Panc1 (cell line): ENCODE results near the gene PPM1F. TPM values are rescaled to one million over a fixed set of nuclear protein-coding genes. Genes with fewer than 3 reads are reported as not detected.

Experiments used
- ATAC-seq: fragments of 200-7000 bp; cut with Tn5 transposase; 2 replicates; pipeline ENCODE4 v1.9.1; 2020; ENCODE audit warnings: mild to moderate bottlenecking, moderate library complexity
- BruUV-seq: library from RNA; stranded (reverse); fragments of 400-500 nt; replicated peaks from 2 replicates; lab custom pipeline; 2021; lab: Mats Ljungman, UMichigan
- CTCF ChIA-PET: fragments of 300-600 bp; sonication (Branson Sonifier 250); formaldehyde crosslinking; loops from one replicate; lab custom pipeline; 2022; ENCODE audit warnings: antibody characterized with exemption; lab: Charles Lee
- POLR2A ChIA-PET: fragments of 300-600 bp; sonication (Branson Sonifier 250); formaldehyde crosslinking; loops from one replicate; lab custom pipeline; 2022; ENCODE audit warnings: antibody characterized with exemption; lab: Charles Lee
- DNase-seq: peaks from one replicate; pipeline ENCODE4 v3.0.0-alpha.2; 2010; ENCODE audit warnings: low read depth, low spot score
- H3K27ac ChIP-seq: 2 replicates; pipeline ENCODE4 v1.5.1; 2011; ENCODE audit warnings: mild to moderate bottlenecking, low read length, inconsistent platforms
- H3K27me3 ChIP-seq: fragments of 200-500 bp; sonication (Bioruptor generic); 2 replicates; pipeline ENCODE4 v1.6.0; 2014; ENCODE audit warnings: low read length, inconsistent platforms; ENCODE audit not compliant: control insufficient read depth, insufficient read depth
- H3K36me3 ChIP-seq: fragments of 200-500 bp; sonication (Bioruptor generic); 2 replicates; pipeline ENCODE4 v1.5.1; 2014; ENCODE audit warnings: inconsistent platforms, mild to moderate bottlenecking, low read length, moderate library complexity; ENCODE audit not compliant: control insufficient read depth, insufficient read depth
- H3K4me1 ChIP-seq: 2 replicates; pipeline ENCODE4 v1.5.1; 2011; ENCODE audit warnings: inconsistent platforms, mild to moderate bottlenecking, low read length, moderate library complexity; ENCODE audit not compliant: control insufficient read depth, insufficient read depth
- H3K4me3 ChIP-seq, 2 experiments: 2 replicates each; pipeline ENCODE4 v1.5.1; 2011 to 2012; ENCODE audit warnings: low read depth in 2 of 2, low read length in 2 of 2, mild to moderate bottlenecking in 2 of 2, inconsistent platforms in 1 of 2, moderate library complexity in 1 of 2
- H3K9me3 ChIP-seq: fragments of 200-500 bp; sonication (Bioruptor generic); 2 replicates; pipeline ENCODE4 v1.5.1; 2014; ENCODE audit warnings: low read depth, mild to moderate bottlenecking, inconsistent platforms, low read length, moderate library complexity; ENCODE audit not compliant: control insufficient read depth, insufficient read depth
- POLR2AphosphoS5 ChIP-seq: IDR thresholded peaks from 2 replicates; pipeline ENCODE4 v1.6.1; 2012; ENCODE audit warnings: mild to moderate bottlenecking, low read depth, low read length, moderate library complexity
- SIN3A ChIP-seq: IDR thresholded peaks from 2 replicates; pipeline ENCODE4 v1.6.1; 2012; ENCODE audit warnings: low read depth, mild to moderate bottlenecking, low read length, moderate library complexity, borderline replicate concordance; ENCODE audit not compliant: insufficient read depth
- TCF7L2 ChIP-seq: IDR thresholded peaks from 2 replicates; pipeline ENCODE4 v1.6.1; 2011; ENCODE audit warnings: mild to moderate bottlenecking, low read depth, low read length, inconsistent platforms
- in situ Hi-C: cut with HindIII; loops from 2 replicates; pipeline ENCODE4 v1.10.0; 2016; ENCODE audit warnings: low sequenced_read_pairs, low pct_unique_long_range_greater_than_20kb
- intact Hi-C: fragments of 100-400 bp; cut with micrococcal nuclease; formaldehyde crosslinking; loops from one replicate; pipeline ENCODE4 v1.10.0; 2022; ENCODE audit not compliant: unreplicated experiment
- total RNA-seq: library from RNA; stranded (reverse); gene quantifications from one replicate; pipeline ENCODE4 v1.2.1, GENCODE V29; 2021; ENCODE audit not compliant: unreplicated experiment
- TF ChIP-seq, protein P1 (sequence below), 2 experiments: IDR thresholded peaks; 2 replicates each; pipeline ENCODE4 v1.6.1; 2011 to 2012; ENCODE audit warnings: low read depth in 2 of 2, control low read depth in 1 of 2, low read length in 1 of 2, mild to moderate bottlenecking in 1 of 2, moderate library complexity in 1 of 2; ENCODE audit not compliant: insufficient read depth in 1 of 2
- TF ChIP-seq, protein P2 (sequence below): fragments of 450-650 bp; IDR thresholded peaks from 2 replicates; pipeline ENCODE4 v1.5.1; 2017; ENCODE audit warnings: mild to moderate bottlenecking

Gene PPM1F
- total RNA-seq, 1 experiment from 2014 or later = 28.9 TPM

DNA sequence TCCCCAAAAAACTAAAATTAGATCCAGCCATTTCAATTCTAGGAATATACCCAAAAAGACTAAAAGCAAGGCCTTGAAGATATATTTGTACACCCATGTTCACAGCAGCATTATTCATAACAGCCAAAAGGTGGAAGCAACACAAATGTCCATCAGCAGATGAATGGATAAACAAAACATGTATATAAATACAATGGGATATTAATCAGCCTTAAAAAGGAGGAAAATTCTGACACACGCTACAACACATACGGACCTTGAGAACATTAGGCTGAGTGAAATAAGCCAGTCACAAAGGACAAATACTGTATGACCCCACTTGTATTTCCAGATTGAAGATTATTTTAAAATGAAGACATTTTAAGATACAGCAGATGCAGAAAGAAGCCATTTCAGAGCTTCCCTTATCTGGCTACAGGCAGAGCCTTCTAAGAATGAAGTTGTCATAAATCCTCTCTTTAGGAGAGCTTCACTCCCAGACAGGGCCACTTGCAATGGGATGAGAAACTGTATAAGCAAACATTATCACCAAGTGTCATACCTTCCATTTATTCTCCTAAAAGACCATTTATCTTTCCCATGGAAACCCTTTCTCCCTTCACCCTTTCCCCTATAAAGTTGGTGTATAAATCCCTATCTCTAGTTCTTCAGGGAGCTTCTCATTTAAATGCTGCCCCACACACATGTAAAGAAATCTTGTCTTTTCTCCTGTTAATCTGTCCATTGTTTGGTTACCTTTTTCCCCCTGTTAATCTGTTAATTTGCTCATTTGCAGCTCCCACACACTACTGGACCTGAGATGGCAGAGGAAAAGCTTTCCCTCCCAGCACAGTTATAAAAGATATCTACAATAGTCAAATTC is 49.2 kb upstream of the PPM1F start:
- intact Hi-C loops (no loop called here), in situ Hi-C loops (no loop called here)
- no peak overlapping the region for H3K4me3 ChIP-seq
- TF ChIP-seq, protein P1, sequence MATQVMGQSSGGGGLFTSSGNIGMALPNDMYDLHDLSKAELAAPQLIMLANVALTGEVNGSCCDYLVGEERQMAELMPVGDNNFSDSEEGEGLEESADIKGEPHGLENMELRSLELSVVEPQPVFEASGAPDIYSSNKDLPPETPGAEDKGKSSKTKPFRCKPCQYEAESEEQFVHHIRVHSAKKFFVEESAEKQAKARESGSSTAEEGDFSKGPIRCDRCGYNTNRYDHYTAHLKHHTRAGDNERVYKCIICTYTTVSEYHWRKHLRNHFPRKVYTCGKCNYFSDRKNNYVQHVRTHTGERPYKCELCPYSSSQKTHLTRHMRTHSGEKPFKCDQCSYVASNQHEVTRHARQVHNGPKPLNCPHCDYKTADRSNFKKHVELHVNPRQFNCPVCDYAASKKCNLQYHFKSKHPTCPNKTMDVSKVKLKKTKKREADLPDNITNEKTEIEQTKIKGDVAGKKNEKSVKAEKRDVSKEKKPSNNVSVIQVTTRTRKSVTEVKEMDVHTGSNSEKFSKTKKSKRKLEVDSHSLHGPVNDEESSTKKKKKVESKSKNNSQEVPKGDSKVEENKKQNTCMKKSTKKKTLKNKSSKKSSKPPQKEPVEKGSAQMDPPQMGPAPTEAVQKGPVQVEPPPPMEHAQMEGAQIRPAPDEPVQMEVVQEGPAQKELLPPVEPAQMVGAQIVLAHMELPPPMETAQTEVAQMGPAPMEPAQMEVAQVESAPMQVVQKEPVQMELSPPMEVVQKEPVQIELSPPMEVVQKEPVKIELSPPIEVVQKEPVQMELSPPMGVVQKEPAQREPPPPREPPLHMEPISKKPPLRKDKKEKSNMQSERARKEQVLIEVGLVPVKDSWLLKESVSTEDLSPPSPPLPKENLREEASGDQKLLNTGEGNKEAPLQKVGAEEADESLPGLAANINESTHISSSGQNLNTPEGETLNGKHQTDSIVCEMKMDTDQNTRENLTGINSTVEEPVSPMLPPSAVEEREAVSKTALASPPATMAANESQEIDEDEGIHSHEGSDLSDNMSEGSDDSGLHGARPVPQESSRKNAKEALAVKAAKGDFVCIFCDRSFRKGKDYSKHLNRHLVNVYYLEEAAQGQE (IDR thresholded peaks at IDR 0.05; ENCODE audit: insufficient read depth in 1 of 2, low read depth in 2 of 2, low read length in 1 of 2) = no peak
- no peak for TF ChIP-seq TCF7L2
- TF ChIP-seq, protein P2, sequence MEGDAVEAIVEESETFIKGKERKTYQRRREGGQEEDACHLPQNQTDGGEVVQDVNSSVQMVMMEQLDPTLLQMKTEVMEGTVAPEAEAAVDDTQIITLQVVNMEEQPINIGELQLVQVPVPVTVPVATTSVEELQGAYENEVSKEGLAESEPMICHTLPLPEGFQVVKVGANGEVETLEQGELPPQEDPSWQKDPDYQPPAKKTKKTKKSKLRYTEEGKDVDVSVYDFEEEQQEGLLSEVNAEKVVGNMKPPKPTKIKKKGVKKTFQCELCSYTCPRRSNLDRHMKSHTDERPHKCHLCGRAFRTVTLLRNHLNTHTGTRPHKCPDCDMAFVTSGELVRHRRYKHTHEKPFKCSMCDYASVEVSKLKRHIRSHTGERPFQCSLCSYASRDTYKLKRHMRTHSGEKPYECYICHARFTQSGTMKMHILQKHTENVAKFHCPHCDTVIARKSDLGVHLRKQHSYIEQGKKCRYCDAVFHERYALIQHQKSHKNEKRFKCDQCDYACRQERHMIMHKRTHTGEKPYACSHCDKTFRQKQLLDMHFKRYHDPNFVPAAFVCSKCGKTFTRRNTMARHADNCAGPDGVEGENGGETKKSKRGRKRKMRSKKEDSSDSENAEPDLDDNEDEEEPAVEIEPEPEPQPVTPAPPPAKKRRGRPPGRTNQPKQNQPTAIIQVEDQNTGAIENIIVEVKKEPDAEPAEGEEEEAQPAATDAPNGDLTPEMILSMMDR = no peak
- TF ChIP-seq SIN3A = no peak
- TF ChIP-seq POLR2AphosphoS5 = no peak
- no peak overlapping the region for H3K27ac ChIP-seq
- no peaks in the 10 kb centered on the region for H3K27me3 ChIP-seq
- no TSS peak for BruUV-seq
- no peaks in the 10 kb centered on the region for H3K9me3 ChIP-seq
- ChIA-PET CTCF (no interaction called here), POLR2A (no interaction called here)
- no peak for DNase-seq
- ATAC-seq = no peak
- no peaks in the 10 kb centered on the region for H3K36me3 ChIP-seq
- no peaks in the 10 kb centered on the region for H3K4me1 ChIP-seq

DNA sequence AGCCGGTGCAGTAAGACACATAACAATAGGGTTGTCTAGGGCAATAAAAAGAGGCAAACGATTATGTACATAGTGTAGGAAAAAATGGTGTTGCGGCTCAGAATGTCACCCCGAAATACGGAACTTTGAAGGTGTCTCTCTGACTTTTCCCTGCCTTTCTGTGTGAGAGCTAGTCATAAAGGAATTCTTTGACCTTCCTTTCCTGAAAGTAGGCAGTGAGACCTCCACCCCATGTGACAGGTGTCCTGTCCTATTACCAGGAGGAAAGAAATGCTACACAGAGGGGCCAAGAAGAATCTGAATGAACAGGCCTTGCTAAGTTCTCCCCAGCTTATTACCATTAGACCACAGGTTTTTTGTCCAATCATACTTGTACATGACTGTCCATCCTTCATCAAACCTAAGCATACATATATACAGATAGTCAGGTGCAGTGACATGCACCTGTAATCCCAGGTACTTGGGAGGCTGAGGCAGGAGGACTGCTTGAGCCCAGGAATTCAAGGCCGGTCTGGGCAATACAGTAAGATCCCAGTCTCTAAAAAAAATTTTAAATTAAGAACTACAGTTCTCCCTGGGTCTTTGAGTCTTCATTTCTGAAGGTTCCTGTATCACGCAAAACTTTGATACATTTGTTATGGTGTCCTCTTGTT is 46.1 kb upstream of the PPM1F start:
- ChIA-PET POLR2A (no interaction called here), CTCF (no interaction called here)
- no peak overlapping the region for H3K27ac ChIP-seq
- no peak for DNase-seq
- no TSS peak for BruUV-seq
- no peaks in the 10 kb centered on the region for H3K36me3 ChIP-seq
- no peak overlapping the region for H3K4me3 ChIP-seq
- intact Hi-C loops (no loop called here), in situ Hi-C loops (no loop called here)
- no peaks in the 10 kb centered on the region for H3K27me3 ChIP-seq
- ATAC-seq = no peak
- no peaks in the 10 kb centered on the region for H3K9me3 ChIP-seq
- no peaks in the 10 kb centered on the region for H3K4me1 ChIP-seq
- TF ChIP-seq TCF7L2 (no peak), POLR2AphosphoS5 (no peak), SIN3A (no peak)
- TF ChIP-seq, protein P2 = no peak
- TF ChIP-seq, protein P1 (IDR thresholded peaks at IDR 0.05; ENCODE audit: insufficient read depth in 1 of 2, low read depth in 2 of 2, low read length in 1 of 2) = no peak
